SK-N-SH (cell line): ENCODE results near the gene PIGW. TPM values are rescaled to one million over a fixed set of nuclear protein-coding genes. Genes with fewer than 3 reads are reported as not detected.

Source experiments
- CTCF ChIA-PET: fragments of 300-600, 350-600 bp; formaldehyde crosslinking; extraction: SDS; loops from one replicate; lab custom pipeline; 2021; lab: Yijun Ruan, JAX
- POLR2A ChIA-PET: fragments of 350-600 bp; sonication (Branson Sonifier 250); formaldehyde crosslinking; extraction: SDS; loops from one replicate; lab custom pipeline; 2020; ENCODE audit warnings: antibody characterized with exemption, inconsistent platforms; lab: Yijun Ruan, JAX
- DNase-seq: peaks from one replicate; pipeline ENCODE4 v3.0.0; 2012
- H2AFZ ChIP-seq: fragments of 200-600 bp; sonication (generic); 2 replicates; pipeline ENCODE4 v1.8.1; 2016; ENCODE audit warnings: antibody characterized with exemption, mild to moderate bottlenecking, low read depth
- H3F3A ChIP-seq: fragments of 200-600 bp; sonication (generic); replicated peaks from 2 replicates; pipeline ENCODE3; 2016; ENCODE audit warnings: antibody characterized with exemption, mild to moderate bottlenecking; ENCODE audit not compliant: insufficient read depth
- H3K27ac ChIP-seq, 2 experiments: fragments of 200-500 bp in 1 of 2; fragments of 200-600 bp in 1 of 2; sonication (Bioruptor generic) in 1 of 2; sonication (generic), shearing (Covaris generic) in 1 of 2; 2 replicates each; pipeline versions ENCODE4 v1.5.1 to v1.6.1; 2014 to 2016; ENCODE audit warnings: low read depth in 2 of 2, inconsistent platforms in 1 of 2, low read length in 1 of 2, mild to moderate bottlenecking in 1 of 2, mixed read lengths in 1 of 2
- H3K27me3 ChIP-seq: fragments of 200-600 bp; sonication (generic), shearing (Covaris generic); 2 replicates; pipeline ENCODE4 v1.6.1; 2016; ENCODE audit warnings: mixed run types; ENCODE audit not compliant: insufficient read depth
- H3K36me3 ChIP-seq, 2 experiments: fragments of 200-500 bp in 1 of 2; fragments of 200-600 bp in 1 of 2; sonication (Bioruptor generic) in 1 of 2; sonication (generic) in 1 of 2; replicated peaks in 1 of 2; 2 replicates each; pipeline versions ENCODE3 to v1.5.1; 2014 to 2016; ENCODE audit warnings: low read length in 1 of 2, mild to moderate bottlenecking in 1 of 2; ENCODE audit not compliant: insufficient read depth in 2 of 2, control insufficient read depth in 1 of 2
- H3K4me1 ChIP-seq, 2 experiments: fragments of 200-500 bp in 1 of 2; fragments of 200-600 bp in 1 of 2; sonication (Bioruptor generic) in 1 of 2; sonication (generic), shearing (Covaris generic) in 1 of 2; 2 replicates each; pipeline versions ENCODE4 v1.5.1 to v1.6.1; 2014 to 2016; ENCODE audit warnings: low read depth in 1 of 2, low read length in 1 of 2, mixed run types in 1 of 2; ENCODE audit not compliant: insufficient read depth in 2 of 2, control insufficient read depth in 1 of 2
- H3K4me2 ChIP-seq: fragments of 200-600 bp; sonication (generic), shearing (Covaris generic); 2 replicates; pipeline ENCODE4 v1.6.1; 2017; ENCODE audit warnings: mixed run types
- H3K4me3 ChIP-seq, 2 experiments: fragments of 200-500 bp in 1 of 2; fragments of 200-600 bp in 1 of 2; sonication (Bioruptor generic) in 1 of 2; sonication (generic), shearing (Covaris generic) in 1 of 2; 2 replicates each; pipeline versions ENCODE4 v1.5.1 to v1.8.1; 2014 to 2016; ENCODE audit warnings: low read depth in 2 of 2, inconsistent platforms in 1 of 2, low read length in 1 of 2, mild to moderate bottlenecking in 1 of 2, mixed read lengths in 1 of 2, moderate library complexity in 1 of 2
- H3K79me2 ChIP-seq: fragments of 200-600 bp; sonication (generic); 2 replicates; pipeline ENCODE4 v1.8.1; 2017; ENCODE audit warnings: mild to moderate bottlenecking; ENCODE audit not compliant: insufficient read depth
- H3K9ac ChIP-seq: fragments of 200-600 bp; sonication (generic); 2 replicates; pipeline ENCODE4 v1.6.1; 2017; ENCODE audit warnings: mixed run types
- H3K9me2 ChIP-seq: fragments of 200-600 bp; sonication (generic); 2 replicates; pipeline ENCODE4 v1.6.1; 2017; ENCODE audit warnings: mixed run types
- H3K9me3 ChIP-seq: fragments of 200-600 bp; sonication (generic); 2 replicates; pipeline ENCODE4 v1.6.1; 2017; ENCODE audit warnings: mixed run types, mild to moderate bottlenecking, moderate library complexity
- H4K20me1 ChIP-seq: fragments of 200-600 bp; sonication (generic); 2 replicates; pipeline ENCODE4 v1.6.1; 2017; ENCODE audit warnings: mild to moderate bottlenecking, mixed run types; ENCODE audit not compliant: insufficient read depth
- CHD2 ChIP-seq: fragments of 150-350 bp; IDR thresholded peaks from 2 replicates; pipeline ENCODE4 v1.6.1; 2018; ENCODE audit warnings: low read length; ENCODE audit not compliant: partially characterized antibody
- EZH2phosphoT487 ChIP-seq: fragments of 200-600 bp; sonication (generic); IDR thresholded peaks from 2 replicates; pipeline ENCODE4 v1.6.1; 2017; ENCODE audit warnings: low read depth, mixed run types, mild to moderate bottlenecking, antibody characterized with exemption, moderate library complexity, borderline replicate concordance
- FOSL2 ChIP-seq: IDR thresholded peaks from 2 replicates; pipeline ENCODE4 v1.4.0; 2012; ENCODE audit warnings: low read depth, mild to moderate bottlenecking, moderate library complexity, borderline replicate concordance
- FOXJ3 ChIP-seq: sonication (generic); formaldehyde crosslinking; IDR thresholded peaks from 2 replicates; pipeline ENCODE4 v1.5.1; 2020; ENCODE audit warnings: mild to moderate bottlenecking, missing genetic modification reagents
- FOXM1 ChIP-seq: IDR thresholded peaks from 2 replicates; pipeline ENCODE4 v1.4.0; 2012; ENCODE audit warnings: low read depth, mild to moderate bottlenecking
- GABPA ChIP-seq: IDR thresholded peaks from 2 replicates; pipeline ENCODE4 v1.4.0; 2012; ENCODE audit warnings: low read depth, mild to moderate bottlenecking
- JUND ChIP-seq: IDR thresholded peaks from 2 replicates; pipeline ENCODE4 v1.4.0; 2012
- MXI1 ChIP-seq: IDR thresholded peaks from 2 replicates; pipeline ENCODE4 v1.6.1; 2012; ENCODE audit warnings: mild to moderate bottlenecking, low read depth, low read length, improper control_type of control experiment
- NRF1 ChIP-seq: IDR thresholded peaks from 2 replicates; pipeline ENCODE4 v1.6.1; 2012; ENCODE audit warnings: low read depth, mild to moderate bottlenecking, low read length
- RCOR1 ChIP-seq: fragments of 150-350 bp; IDR thresholded peaks from 2 replicates; pipeline ENCODE4 v1.6.1; 2017; ENCODE audit warnings: antibody characterized with exemption, low read length
- RXRA ChIP-seq: IDR thresholded peaks from 2 replicates; pipeline ENCODE4 v1.4.0; 2012; ENCODE audit warnings: low read depth, mild to moderate bottlenecking, borderline replicate concordance
- SIN3A ChIP-seq: IDR thresholded peaks from 2 replicates; pipeline ENCODE4 v1.6.1; 2012; ENCODE audit warnings: low read depth, mild to moderate bottlenecking, low read length, moderate library complexity, borderline replicate concordance
- TAF1 ChIP-seq: IDR thresholded peaks from 2 replicates; pipeline ENCODE4 v1.6.1; 2012; ENCODE audit warnings: low read depth, mild to moderate bottlenecking, low read length, moderate library complexity, borderline replicate concordance
- TCF12 ChIP-seq: IDR thresholded peaks from 2 replicates; pipeline ENCODE4 v1.4.0; 2012
- TEAD4 ChIP-seq: IDR thresholded peaks from 2 replicates; pipeline ENCODE4 v1.4.0; 2012; ENCODE audit warnings: mild to moderate bottlenecking, borderline replicate concordance; ENCODE audit not compliant: insufficient read depth
- YY1 ChIP-seq: IDR thresholded peaks from 2 replicates; pipeline ENCODE4 v1.4.0; 2012; ENCODE audit warnings: low read depth, mild to moderate bottlenecking
- WGBS: methylation state at CpG from one replicate; pipeline ENCODE4 v1.1.6; 2017; ENCODE audit warnings: low lambda C conversion rate; 5-methylcytosine and 5-hydroxymethylcytosine counted together
- polyA plus RNA-seq, 3 experiments: library from polyadenylated mRNA; depleted of rRNA; stranded (reverse); fragments of >200 nt; gene quantifications; 2 replicates each; pipeline ENCODE4 v1.2.3, GENCODE V29; 2012
- TF ChIP-seq, protein P1 (sequence below): IDR thresholded peaks from 2 replicates; pipeline ENCODE4; 2012
- TF ChIP-seq, protein P2 (sequence below): IDR thresholded peaks from 2 replicates; pipeline ENCODE4 v1.4.0; 2012; ENCODE audit warnings: low read depth, borderline replicate concordance
- TF ChIP-seq, protein P3 (sequence below): fragments of 150-350 bp; IDR thresholded peaks from 2 replicates; pipeline ENCODE4 v1.6.1; 2017; ENCODE audit warnings: antibody characterized with exemption, low read length, low read depth, borderline replicate concordance
- TF ChIP-seq, protein P4 (sequence below): IDR thresholded peaks from 2 replicates; pipeline ENCODE4 v1.6.1; 2012; ENCODE audit warnings: mild to moderate bottlenecking, low read depth, low read length, moderate library complexity
- TF ChIP-seq, protein P5 (sequence below): fragments of 150-350 bp; IDR thresholded peaks from 2 replicates; pipeline ENCODE4 v1.6.1; 2016; ENCODE audit warnings: mild to moderate bottlenecking, low read depth, low read length
- TF ChIP-seq, protein P6 (sequence below): IDR thresholded peaks from 2 replicates; pipeline ENCODE4 v1.4.0; 2012; ENCODE audit warnings: low read depth

Gene PIGW
- polyA plus RNA-seq, 1 of the 3 experiments (the other 2 are of a cell fraction) = 10.1 TPM

DNA sequence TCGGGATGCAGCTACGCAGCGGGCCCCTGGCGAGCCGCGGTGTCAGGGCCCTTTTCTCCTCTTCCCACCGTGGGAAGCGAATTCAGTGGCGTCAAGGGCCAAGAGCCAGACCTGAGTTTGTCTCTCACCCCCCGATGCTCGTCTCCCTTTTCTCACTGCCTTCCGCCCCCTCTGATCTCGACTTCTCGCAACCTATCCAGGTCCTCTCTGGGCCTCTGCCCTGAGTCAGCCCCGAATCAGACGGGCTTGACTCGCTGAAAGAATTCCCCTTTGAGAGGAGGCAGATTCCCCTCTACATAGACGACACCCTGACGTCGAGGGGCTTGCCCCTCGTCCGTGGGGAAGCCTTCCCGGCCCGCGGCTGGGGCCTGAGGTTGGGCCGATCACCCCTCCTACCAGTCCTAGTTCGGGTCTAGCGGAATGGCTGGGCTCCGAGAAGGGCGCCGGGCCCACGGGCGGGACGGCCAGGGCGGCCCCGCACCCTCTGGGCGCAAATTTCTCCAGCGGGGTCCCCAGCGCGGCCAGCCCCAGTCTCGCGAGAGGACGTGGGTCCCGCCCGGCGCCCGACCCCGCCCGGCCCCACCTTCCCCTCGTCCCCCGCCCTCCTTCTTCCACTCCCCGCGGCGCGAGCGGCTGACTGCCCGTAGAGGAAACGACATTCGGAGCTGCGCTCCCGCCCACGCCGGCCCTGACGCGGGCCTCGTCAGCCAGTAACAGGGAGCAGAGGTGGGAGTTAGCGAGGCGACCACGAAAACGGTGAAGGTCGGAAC is 9.7 kb downstream of the PIGW start, which contains the start of gene GGNBP2:
TSS of gene GGNBP2 (plus strand) at position 613 of the 770 bp plus-strand sequence. CDS start 806 bp downstream, outside the sequence.
- under 1% methylated on average over 38 of the region's 71 CpGs for WGBS
- Histone ChIP-seq H3K4me3 (peak within 1 kb of the TSS; percentile 81 to 98), H3K36me3 (peaks cover 11 to 14% of the 10 kb centered on the region in 2 experiments), H3K27ac (peak within 1 kb of the TSS; percentile 94 to 97), H3K9ac (peak within 1 kb of the TSS; percentile 100), H3K4me2 (peak within 1 kb of the TSS; percentile 97), H3K4me1 (peaks cover 4 to 9% of the 10 kb centered on the region in 2 experiments; a peak in 2 of 4 replicates), H2AFZ (peak within 1 kb of the TSS; percentile 97), H3F3A (peaks cover 21% of the 10 kb centered on the region), H4K20me1 (peaks cover 36% of the 10 kb centered on the region), H3K9me2 (no peaks in the 10 kb centered on the region), H3K27me3 (no peaks in the 10 kb centered on the region), H3K79me2 (peaks cover 77% of the 10 kb centered on the region), H3K9me3 (no peaks in the 10 kb centered on the region)
- peak; percentile 97 for DNase-seq
- POLR2A ChIA-PET = interaction anchor here (1.0 to 4.8 kb wide), 3 partner anchors 10 to 46 kb away, joined by 3 to 37 read pairs (median 4); partner anchors contain the start of genes MYO19 and PIGW
- CTCF ChIA-PET = interaction anchor here (0.8 to 3.0 kb wide), 3 partner anchors 10 to 82 kb away, joined by 3 to 16 read pairs (median 13); partner anchors contain the start of genes MYO19 and PIGW
- TF ChIP-seq FOXJ3 (CRISPR knock-in tag) (no peak), YY1 (0 out of 2 replicates have a peak, but pooled peaks have one; percentile 37), SIN3A (peak; percentile 82; the same call in 1 of the 2 replicates), FOXM1 (no peak), TCF12 (no peak), FOSL2 (no peak), EZH2phosphoT487 (no peak), CHD2 (peak; percentile 99), JUND (no peak), NRF1 (no peak), RXRA (no peak), GABPA (0 out of 2 replicates have a peak, but pooled peaks have one; percentile 2), MXI1 (peak; percentile 45), TEAD4 (no peak), RCOR1 (peak; percentile 19; the same call in 1 of the 2 replicates), TAF1 (peak; percentile 77)
- TF ChIP-seq, protein P1, sequence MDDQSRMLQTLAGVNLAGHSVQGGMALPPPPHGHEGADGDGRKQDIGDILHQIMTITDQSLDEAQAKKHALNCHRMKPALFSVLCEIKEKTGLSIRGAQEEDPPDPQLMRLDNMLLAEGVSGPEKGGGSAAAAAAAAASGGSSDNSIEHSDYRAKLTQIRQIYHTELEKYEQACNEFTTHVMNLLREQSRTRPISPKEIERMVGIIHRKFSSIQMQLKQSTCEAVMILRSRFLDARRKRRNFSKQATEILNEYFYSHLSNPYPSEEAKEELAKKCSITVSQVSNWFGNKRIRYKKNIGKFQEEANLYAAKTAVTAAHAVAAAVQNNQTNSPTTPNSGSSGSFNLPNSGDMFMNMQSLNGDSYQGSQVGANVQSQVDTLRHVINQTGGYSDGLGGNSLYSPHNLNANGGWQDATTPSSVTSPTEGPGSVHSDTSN = no peak
- TF ChIP-seq, protein P2, sequence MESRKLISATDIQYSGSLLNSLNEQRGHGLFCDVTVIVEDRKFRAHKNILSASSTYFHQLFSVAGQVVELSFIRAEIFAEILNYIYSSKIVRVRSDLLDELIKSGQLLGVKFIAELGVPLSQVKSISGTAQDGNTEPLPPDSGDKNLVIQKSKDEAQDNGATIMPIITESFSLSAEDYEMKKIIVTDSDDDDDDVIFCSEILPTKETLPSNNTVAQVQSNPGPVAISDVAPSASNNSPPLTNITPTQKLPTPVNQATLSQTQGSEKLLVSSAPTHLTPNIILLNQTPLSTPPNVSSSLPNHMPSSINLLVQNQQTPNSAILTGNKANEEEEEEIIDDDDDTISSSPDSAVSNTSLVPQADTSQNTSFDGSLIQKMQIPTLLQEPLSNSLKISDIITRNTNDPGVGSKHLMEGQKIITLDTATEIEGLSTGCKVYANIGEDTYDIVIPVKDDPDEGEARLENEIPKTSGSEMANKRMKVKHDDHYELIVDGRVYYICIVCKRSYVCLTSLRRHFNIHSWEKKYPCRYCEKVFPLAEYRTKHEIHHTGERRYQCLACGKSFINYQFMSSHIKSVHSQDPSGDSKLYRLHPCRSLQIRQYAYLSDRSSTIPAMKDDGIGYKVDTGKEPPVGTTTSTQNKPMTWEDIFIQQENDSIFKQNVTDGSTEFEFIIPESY = peak; percentile 96
- TF ChIP-seq, protein P3, sequence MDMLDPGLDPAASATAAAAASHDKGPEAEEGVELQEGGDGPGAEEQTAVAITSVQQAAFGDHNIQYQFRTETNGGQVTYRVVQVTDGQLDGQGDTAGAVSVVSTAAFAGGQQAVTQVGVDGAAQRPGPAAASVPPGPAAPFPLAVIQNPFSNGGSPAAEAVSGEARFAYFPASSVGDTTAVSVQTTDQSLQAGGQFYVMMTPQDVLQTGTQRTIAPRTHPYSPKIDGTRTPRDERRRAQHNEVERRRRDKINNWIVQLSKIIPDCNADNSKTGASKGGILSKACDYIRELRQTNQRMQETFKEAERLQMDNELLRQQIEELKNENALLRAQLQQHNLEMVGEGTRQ = no peak
- TF ChIP-seq, protein P4, sequence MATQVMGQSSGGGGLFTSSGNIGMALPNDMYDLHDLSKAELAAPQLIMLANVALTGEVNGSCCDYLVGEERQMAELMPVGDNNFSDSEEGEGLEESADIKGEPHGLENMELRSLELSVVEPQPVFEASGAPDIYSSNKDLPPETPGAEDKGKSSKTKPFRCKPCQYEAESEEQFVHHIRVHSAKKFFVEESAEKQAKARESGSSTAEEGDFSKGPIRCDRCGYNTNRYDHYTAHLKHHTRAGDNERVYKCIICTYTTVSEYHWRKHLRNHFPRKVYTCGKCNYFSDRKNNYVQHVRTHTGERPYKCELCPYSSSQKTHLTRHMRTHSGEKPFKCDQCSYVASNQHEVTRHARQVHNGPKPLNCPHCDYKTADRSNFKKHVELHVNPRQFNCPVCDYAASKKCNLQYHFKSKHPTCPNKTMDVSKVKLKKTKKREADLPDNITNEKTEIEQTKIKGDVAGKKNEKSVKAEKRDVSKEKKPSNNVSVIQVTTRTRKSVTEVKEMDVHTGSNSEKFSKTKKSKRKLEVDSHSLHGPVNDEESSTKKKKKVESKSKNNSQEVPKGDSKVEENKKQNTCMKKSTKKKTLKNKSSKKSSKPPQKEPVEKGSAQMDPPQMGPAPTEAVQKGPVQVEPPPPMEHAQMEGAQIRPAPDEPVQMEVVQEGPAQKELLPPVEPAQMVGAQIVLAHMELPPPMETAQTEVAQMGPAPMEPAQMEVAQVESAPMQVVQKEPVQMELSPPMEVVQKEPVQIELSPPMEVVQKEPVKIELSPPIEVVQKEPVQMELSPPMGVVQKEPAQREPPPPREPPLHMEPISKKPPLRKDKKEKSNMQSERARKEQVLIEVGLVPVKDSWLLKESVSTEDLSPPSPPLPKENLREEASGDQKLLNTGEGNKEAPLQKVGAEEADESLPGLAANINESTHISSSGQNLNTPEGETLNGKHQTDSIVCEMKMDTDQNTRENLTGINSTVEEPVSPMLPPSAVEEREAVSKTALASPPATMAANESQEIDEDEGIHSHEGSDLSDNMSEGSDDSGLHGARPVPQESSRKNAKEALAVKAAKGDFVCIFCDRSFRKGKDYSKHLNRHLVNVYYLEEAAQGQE = 0 out of 2 replicates have a peak, but pooled peaks have one; percentile 4
- TF ChIP-seq, protein P5, sequence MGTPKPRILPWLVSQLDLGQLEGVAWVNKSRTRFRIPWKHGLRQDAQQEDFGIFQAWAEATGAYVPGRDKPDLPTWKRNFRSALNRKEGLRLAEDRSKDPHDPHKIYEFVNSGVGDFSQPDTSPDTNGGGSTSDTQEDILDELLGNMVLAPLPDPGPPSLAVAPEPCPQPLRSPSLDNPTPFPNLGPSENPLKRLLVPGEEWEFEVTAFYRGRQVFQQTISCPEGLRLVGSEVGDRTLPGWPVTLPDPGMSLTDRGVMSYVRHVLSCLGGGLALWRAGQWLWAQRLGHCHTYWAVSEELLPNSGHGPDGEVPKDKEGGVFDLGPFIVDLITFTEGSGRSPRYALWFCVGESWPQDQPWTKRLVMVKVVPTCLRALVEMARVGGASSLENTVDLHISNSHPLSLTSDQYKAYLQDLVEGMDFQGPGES = no peak
- TF ChIP-seq, protein P6, sequence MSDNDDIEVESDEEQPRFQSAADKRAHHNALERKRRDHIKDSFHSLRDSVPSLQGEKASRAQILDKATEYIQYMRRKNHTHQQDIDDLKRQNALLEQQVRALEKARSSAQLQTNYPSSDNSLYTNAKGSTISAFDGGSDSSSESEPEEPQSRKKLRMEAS = peak; percentile 36; the same call in 1 of the 2 replicates
